Kidney epithelial cell (primary cell): ENCODE measurements around the gene C4B. TPM values are rescaled to one million over a fixed set of nuclear protein-coding genes. Genes with fewer than 3 reads are reported as not detected.

Experiments
- DNase-seq: peaks from one replicate; pipeline ENCODE4 v3.0.0-alpha.2; 2010; ENCODE audit warnings: low read depth
- H3K27me3 ChIP-seq: 2 replicates; pipeline ENCODE4 v1.6.0; 2011; ENCODE audit warnings: low read length; ENCODE audit not compliant: control insufficient read depth, insufficient read depth
- H3K36me3 ChIP-seq: 2 replicates; pipeline ENCODE4 v1.5.1; 2011; ENCODE audit warnings: low read length; ENCODE audit not compliant: control insufficient read depth, insufficient read depth
- H3K4me3 ChIP-seq: 2 replicates; pipeline ENCODE4 v1.5.1; 2011; ENCODE audit warnings: low read depth, mild to moderate bottlenecking, control low read depth, low read length
- total RNA-seq: library from RNA; depleted of rRNA; stranded (reverse); fragments of >200 nt; gene quantifications from 2 replicates; pipeline ENCODE4 v1.2.3, GENCODE V29; 2015
- TF ChIP-seq, protein P1 (sequence below): IDR thresholded peaks from 2 replicates; pipeline ENCODE4 v1.5.1; 2011; ENCODE audit warnings: mild to moderate bottlenecking, moderate library complexity, low read length, control low read depth, inconsistent platforms; ENCODE audit not compliant: insufficient read depth, poor library complexity, severe bottlenecking

Gene C4B
- total RNA-seq, 1 donor from 2014 or later = 2.3 TPM

DNA sequence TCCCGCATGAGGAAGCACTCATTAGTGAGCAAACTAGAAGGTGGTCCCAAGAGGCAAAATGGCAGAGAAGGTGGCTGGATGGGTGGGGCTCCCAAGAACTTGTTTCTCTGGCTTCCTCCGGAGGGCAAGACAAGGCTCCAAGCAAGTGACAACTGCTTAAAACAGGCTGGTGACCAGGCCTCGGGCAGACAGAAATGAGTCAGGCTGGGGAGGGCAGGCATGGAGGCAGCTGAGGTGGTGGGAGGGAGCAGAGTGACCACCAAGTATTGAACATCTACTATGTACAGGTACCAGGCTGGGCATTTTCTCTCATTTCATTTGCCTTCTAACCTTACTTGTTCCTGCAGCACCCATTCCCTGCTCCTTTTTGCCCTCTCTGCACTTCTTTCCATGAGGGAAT is 61.2 kb downstream of the C4B start:
- TF ChIP-seq, protein P1, sequence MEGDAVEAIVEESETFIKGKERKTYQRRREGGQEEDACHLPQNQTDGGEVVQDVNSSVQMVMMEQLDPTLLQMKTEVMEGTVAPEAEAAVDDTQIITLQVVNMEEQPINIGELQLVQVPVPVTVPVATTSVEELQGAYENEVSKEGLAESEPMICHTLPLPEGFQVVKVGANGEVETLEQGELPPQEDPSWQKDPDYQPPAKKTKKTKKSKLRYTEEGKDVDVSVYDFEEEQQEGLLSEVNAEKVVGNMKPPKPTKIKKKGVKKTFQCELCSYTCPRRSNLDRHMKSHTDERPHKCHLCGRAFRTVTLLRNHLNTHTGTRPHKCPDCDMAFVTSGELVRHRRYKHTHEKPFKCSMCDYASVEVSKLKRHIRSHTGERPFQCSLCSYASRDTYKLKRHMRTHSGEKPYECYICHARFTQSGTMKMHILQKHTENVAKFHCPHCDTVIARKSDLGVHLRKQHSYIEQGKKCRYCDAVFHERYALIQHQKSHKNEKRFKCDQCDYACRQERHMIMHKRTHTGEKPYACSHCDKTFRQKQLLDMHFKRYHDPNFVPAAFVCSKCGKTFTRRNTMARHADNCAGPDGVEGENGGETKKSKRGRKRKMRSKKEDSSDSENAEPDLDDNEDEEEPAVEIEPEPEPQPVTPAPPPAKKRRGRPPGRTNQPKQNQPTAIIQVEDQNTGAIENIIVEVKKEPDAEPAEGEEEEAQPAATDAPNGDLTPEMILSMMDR = no peak
- DNase-seq = no peak
- peaks cover 32% of the 10 kb centered on the region for H3K27me3 ChIP-seq
- no peak overlapping the region for H3K4me3 ChIP-seq
- no peaks in the 10 kb centered on the region for H3K36me3 ChIP-seq

DNA sequence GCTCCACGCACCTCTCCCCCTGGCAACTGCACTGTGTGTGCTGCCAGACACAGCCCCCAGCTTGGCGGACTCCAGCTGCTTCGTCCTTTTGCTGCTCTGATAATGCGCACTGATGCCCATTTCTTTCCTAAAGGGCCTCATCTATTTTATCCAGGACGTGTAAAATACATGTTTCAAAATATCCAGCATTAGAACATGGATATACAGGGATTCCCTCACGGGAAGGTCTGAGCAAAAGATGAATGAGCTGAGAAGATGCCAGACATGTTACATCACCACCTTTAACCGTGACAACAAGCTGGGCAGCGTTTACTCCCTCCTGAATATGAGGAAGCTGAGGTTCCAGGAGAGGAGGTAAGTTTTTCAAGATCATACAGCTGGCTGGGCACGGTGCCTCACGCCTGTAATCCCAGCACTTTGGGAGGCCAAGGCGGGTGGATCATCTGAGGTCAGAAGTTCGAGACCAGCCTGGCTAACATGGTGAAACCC is 61.8 kb downstream of the C4B start:
- H3K4me3 ChIP-seq = no peak overlapping the region
- H3K27me3 ChIP-seq = peaks cover 34% of the 10 kb centered on the region
- DNase-seq = peak; percentile 67
- TF ChIP-seq, protein P1 = no peak
- no peaks in the 10 kb centered on the region for H3K36me3 ChIP-seq

DNA sequence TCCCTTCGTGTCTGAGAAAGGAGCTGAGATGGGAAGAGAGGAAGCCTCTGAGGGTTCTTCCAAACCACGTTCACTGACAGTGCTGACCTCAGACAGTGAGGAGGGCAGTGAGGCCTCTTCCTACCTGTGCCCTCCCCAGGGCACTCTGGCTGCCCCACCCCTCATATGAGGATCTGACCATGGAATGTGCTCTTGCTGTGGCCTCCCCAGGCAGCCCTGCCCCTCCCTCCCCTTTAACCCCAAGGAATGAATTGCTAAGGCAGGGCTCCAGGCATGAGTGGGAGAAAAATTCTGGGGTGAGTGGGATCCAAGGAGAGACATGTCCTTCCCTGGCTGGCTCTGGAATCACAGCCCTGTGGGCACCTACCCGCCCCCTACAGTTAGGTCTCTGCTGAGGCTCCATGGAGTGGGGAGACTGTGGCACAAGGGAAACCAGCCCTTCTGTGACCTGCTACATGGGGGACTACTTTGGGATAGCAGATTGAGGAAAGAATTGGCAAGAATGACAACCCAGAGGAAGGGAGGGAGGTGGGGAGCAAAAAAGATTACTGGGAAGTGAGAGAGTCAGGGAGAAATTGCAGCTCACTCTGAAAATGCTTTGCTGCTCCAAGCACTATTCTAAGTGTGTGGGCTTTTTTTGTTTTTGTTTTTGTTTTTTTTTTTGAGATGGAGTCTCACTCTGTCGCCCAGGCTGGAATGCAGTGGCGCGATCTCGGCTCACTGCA is 65.1 kb downstream of the C4B start:
- peaks cover 60% of the 10 kb centered on the region for H3K27me3 ChIP-seq
- H3K4me3 ChIP-seq = no peak overlapping the region
- TF ChIP-seq, protein P1 = no peak
- DNase-seq = no peak
- H3K36me3 ChIP-seq = no peaks in the 10 kb centered on the region

DNA sequence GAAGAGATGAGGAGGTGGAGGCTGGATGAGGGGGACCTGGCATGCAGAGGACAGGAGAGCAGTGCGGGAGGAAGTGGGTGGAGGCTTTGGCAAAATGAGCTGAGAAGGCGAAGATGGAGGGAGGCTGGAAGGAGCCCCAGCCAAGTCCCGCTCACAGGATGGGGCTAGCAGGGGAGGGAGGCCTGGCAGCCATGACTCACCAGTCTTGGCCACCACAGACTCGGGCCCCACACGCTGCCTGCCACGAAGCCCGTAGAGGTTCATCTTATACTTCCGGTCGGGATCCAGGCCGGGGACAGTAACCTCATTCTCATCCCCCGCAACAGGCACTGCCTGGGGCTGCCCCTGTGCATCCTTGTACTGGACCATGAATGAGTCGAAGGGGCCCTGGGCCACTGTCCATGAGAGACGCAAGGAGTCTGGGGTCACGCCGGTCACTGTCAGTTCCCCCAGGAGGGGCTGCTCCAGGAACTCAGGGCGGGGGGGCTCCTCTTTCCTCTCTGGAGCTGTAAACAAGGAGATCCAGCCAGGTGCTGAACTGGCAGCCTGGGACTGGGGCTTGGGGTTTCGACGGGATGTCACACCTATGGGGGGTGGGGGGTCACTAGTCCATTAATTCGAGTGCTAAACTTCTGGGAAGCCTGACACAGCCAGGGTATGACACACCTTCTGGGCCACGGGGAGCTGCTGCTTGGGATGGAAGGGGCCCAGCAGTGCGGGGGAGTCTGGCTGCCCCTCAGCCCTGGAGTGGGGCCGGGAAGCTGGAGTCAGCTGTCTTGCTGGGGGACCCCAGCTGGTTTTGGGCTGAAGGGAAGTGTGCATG is 66.8 kb downstream of the C4B start:
- no peak overlapping the region for H3K4me3 ChIP-seq
- peaks cover 67% of the 10 kb centered on the region for H3K27me3 ChIP-seq
- no peak for DNase-seq
- TF ChIP-seq, protein P1 = no peak
- H3K36me3 ChIP-seq = no peaks in the 10 kb centered on the region

DNA sequence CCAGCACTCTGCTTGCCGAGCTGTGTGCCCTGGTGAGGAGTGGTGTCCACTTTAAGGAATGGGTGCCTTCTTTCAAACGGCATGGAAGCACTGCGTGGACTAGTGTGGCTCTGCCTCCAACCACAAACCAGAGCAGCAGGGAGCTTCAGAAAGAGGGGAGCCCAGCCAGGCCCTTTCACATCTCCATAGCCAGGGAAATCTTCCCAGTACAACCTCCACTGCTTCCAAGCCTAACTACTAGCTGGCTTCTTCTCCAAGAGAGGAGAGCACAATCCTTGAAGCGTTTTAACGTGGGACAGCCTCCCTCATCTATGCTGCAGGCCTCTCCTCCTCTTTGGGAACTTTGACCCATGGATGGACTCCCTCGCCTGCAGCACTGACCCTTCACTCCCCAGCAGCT is 67.9 kb downstream of the C4B start:
- Histone ChIP-seq H3K27me3 (peaks cover 70% of the 10 kb centered on the region), H3K4me3 (no peak overlapping the region), H3K36me3 (no peaks in the 10 kb centered on the region)
- TF ChIP-seq, protein P1 = no peak
- no peak for DNase-seq
